Measurements from ENCODE around the gene PTCRA.
"Not testable (repeated sequence)": the region's sequence is repeated elsewhere in the genome, so short reads cannot be mapped to it uniquely, and the experiment has no call there.

Gene PTCRA

DNA sequence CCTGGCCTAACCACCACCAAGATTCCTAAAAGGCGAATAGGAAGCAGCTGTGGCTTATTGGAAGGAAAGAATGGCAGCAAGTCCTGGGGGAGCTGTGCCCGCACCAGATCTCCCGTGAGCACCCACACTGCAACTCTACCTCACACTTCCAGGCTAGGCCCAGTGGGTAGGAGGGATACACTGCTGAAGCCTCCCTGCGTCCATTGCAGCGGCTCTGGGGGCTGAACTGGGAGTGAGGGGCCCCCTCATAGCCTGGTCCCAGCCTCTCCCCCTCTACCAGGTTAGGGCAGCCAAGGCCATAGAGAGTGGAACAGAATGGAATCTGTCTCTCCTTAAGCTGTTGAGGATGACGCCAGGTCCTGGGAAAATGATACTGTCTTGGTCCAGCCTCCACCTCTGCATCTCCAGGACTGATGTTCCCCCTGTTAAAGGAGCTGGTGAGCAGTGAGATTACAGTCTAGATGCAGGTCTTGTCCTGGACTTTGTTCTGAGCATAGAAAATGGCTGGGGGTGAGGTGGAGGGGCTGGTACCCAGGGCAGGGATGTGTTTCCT, 24.7 kb downstream of the PTCRA start:
- DNase-seq (ENCODE audit: low spot score): no peak

DNA sequence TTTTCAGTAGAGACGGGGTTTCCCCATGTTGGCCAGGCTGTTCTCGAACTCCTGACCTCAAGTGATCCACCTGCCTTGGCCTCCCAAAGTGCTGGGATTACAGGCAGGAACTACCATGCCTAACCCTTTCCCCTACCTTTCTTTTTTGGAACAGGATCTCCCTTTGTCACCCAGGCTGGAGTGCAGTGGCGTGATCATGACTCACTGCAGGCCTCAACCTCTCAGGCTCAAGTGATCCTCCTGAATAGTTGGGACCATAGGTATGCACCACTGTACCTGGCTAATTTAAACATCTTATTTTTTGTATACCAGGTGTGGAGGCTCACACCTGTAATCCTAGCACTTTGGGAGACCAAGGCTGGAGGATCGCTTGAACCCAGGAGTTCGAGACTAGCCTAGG, 25.5 kb downstream of the PTCRA start:
- DNase-seq (ENCODE audit: low spot score): not testable (repeated sequence)

DNA sequence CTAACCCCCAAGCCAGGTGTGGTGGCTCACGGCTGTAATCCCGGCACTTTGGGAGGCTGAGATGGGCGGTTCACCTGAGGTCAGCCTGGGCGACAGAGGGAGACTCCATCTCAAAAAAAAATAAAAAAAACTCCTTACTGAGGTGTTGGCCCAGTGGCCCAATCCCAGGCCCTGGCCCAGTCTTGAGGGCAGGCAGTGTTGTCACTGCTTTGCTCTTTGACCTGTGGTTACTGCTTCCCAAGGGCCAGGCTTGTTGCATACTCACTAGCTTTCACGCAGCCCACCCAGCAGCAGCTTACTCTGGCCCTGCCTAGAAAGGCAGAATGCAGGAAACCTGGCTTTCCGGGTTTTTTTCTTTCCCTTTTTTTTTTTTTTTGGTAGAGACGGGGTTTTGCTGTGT, 26.6 kb downstream of the PTCRA start:
- DNase-seq (ENCODE audit: low spot score): no peak

DNA sequence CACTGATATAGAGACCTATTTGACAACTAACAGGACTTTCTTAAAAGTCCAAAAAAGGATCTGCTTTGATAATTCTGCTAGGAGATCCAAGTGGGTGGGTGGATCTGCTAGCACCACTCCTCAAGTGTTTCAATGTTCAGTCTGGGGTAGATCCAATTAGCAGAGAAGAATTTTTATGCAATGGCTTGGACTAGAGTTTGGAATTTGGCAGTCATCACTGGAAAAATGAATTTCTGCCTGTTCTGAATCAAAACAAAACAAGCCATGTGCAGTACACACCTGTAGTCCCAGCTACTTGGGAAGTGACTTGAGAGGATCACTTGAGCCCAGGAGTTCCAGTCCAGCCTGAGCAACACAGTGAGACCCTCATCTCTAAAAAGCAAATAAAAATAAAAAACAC, 32.1 kb downstream of the PTCRA start:
- no peak for DNase-seq (ENCODE audit: low spot score)

DNA sequence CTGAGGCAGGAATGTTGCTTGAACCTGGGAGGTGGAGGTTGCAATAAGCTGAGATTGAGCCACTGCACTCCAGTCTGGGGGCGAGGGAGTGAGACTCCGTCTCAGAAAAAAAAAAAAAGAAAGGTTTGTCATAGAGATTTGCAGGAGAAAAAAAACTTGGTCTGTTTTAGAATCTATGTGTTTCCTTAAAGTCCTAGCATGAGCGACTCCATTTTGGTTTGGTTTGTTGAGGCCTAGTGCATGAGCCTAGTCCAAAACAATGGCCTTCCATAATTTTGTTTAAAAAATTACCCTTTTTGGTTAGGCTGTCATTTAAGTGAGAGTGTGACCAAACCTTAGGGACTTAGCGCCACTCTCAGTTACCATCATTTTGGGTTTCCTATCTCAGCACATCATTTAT, 36.5 kb downstream of the PTCRA start:
- no peak for DNase-seq (ENCODE audit: low spot score)

DNA sequence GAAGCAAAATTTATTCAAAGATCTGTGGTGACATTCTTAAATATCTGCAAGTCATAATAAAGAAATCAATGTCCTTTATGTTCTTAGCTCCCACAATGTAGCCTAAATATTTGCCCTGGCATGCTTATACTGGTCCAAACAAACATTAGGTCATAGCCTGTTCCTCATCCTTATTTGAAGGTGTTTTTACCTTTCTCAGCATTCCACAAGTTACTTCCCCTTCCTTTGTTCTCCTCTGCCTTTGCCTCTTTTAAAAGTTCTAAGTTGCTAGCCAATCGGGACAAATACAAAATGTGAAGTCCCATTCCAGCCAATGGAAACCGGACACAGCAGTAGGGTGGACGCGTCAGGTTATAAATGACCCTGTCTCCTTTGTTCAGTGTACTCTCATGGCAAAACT, 38.6 kb downstream of the PTCRA start:
- DNase-seq (ENCODE audit: low spot score): not testable (repeated sequence)

DNA sequence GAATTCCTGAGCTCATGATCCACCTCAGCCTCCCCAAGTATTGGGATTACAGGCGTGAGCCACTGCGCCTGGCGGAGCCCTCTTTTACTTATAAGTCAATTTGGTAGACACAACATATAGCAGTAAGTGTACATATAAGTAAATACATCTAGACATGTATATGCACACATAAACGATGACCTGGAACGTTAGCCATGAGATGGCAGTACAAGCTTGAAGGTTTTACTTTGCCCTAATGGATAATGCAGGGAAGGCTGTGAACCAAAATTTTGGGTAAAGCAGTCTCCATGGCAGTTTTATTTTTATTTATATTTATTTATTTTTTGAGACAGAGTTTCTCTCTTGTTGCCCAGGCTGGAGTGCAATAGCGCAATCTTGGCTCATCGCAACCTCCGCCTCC, 42.3 kb downstream of the PTCRA start:
- no peak for DNase-seq (ENCODE audit: low spot score)

DNA sequence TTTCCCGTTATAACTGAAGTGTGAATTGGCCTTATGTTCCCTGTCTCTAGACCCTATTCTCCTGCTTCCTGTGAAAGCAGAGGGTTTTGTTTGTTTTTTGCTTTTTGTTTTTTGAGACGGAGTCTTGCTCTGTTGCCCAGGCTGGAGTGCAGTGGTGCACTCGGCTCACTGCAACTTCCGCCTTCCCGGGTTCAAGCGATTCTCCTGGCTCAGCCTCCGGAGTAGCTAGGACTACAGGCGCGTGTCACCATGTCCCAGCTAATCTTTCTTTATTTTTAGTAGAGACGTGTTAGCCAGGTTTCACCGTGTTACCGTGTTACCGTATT, 44.0 kb downstream of the PTCRA start:
- DNase-seq (ENCODE audit: low spot score): no peak

DNA sequence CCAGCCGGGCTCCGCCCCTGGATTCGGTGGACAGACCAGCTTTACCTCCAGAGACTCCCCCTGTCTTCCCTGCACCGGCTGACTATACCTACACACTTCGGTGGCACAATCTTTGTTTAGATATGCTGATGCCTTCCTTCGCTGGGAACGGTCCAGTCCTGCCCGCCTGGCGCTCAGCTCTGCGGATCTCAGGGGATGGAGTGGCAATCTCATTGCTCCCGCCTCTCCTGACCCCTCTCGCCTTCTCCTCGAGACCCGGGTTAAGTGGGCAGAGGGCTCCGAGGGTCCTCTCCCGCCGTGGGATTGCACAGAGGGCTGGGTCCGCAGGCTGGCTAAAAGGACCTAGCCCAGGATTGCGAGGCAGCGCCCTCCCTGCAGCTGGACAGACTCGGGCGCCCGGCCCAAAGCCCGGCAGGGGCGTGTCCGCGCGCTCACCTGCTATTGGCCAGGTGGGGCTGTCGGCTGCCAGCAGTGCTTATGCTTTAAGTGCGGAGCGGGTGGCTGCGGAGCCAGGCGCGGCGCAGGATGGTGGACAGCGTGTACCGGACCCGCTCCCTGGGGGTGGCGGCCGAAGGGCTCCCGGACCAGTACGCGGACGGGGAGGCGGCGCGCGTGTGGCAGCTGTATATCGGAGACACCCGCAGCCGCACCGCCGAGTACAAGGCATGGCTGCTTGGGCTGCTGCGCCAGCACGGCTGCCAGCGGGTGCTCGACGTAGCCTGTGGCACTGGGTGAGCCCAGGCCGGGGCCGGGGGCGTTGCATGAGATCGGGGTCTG, 44.6 kb downstream of the PTCRA start, which contains the start of gene GNMT:
TSS of gene GNMT (plus strand) at position 512 of the 777 bp plus-strand sequence. CDS start at position 526, 14 bp downstream.
- peak; percentile 45 for DNase-seq (ENCODE audit: low spot score)

DNA sequence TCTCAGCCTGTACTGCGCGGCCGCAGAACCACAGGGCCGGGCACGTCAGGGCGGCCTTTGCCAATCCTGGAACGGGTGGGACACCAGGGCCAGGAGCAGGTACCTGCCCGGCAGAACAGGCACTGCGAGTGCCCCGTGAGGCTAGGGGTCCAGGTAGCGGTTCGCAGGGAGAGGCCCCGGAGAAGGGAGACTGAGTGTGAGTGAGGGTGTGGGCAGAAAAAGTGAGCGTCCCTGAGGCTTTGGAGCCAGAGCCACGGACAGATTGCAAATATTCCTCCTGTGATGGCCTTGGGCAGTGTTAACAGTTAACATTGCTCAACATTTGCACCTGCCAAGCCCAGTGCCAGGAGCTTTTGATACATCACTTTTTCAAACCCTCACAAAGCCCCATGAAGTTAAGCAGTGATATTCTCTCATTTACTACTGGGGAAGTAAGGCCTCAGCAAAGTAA, 45.2 kb downstream of the PTCRA start:
- DNase-seq (ENCODE audit: low spot score): no peak

DNA sequence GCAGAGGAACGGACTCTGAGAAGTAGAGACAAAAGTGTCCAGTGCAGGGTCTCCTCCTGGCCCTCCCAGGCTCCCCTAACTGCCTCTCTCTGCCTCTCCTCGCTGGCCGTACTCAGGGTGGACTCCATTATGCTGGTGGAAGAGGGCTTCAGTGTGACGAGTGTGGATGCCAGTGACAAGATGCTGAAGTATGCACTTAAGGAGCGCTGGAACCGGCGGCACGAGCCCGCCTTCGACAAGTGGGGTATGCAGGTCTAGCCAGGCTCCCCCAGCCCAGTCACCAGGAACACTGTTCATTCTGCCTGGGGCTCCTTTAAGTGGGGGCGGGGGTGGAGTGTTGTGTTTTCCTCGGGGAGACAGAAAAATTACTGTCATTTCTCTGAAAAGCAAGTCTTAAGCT, 46.2 kb downstream of the PTCRA start:
- DNase-seq (ENCODE audit: low spot score): no peak

DNA sequence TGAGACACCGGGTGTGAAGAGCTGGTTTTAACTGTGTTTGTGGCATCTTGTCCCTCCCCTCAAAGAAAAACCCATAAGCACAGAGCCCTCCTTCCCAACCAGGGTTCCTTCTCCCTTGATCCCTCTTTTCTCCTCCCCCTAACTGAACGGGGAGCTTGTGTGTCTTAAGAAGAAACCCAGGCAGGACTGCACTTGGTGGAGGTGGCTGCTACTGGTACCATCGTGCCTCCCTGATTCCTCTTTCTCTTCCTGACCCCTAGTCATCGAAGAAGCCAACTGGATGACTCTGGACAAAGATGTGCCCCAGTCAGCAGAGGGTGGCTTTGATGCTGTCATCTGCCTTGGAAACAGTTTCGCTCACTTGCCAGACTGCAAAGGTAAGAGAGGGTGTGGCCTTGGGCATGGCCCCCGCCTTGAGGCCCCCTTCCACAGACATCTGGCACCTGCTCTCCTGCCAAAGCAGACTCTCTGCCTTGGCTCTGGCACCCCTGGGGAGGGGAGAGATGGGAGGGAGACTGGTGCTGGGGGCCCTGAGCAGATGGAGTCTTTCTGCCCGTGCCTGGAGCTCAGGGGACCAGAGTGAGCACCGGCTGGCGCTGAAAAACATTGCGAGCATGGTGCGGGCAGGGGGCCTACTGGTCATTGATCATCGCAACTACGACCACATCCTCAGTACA, 46.8 kb downstream of the PTCRA start:
- peak; percentile 83 for DNase-seq (ENCODE audit: low spot score)

DNA sequence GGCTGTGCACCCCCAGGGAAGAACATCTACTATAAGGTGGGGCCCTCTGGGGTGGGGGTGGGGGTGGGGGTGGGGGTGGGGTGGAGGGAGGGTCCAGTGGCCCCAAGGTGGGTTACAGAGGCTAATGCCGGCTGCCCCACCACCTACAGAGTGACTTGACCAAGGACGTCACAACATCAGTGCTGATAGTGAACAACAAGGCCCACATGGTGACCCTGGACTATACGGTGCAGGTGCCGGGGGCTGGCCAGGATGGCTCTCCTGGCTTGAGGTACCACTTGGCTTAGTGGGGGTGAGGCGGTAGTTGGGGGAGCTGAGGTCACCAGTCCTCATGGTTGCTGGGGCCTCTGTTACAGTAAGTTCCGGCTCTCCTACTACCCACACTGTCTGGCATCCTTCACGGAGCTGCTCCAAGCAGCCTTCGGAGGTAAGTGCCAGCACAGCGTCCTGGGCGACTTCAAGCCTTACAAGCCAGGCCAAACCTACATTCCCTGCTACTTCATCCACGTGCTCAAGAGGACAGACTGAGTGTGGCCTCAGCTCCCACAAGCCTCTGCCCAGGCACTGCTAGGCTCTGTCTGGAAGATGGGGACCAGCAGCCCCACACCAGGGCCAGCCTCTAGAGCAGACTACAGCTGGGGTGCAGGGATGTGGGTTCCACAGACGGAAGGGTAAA, 47.5 kb downstream of the PTCRA start:
- DNase-seq (ENCODE audit: low spot score): no peak

DNA sequence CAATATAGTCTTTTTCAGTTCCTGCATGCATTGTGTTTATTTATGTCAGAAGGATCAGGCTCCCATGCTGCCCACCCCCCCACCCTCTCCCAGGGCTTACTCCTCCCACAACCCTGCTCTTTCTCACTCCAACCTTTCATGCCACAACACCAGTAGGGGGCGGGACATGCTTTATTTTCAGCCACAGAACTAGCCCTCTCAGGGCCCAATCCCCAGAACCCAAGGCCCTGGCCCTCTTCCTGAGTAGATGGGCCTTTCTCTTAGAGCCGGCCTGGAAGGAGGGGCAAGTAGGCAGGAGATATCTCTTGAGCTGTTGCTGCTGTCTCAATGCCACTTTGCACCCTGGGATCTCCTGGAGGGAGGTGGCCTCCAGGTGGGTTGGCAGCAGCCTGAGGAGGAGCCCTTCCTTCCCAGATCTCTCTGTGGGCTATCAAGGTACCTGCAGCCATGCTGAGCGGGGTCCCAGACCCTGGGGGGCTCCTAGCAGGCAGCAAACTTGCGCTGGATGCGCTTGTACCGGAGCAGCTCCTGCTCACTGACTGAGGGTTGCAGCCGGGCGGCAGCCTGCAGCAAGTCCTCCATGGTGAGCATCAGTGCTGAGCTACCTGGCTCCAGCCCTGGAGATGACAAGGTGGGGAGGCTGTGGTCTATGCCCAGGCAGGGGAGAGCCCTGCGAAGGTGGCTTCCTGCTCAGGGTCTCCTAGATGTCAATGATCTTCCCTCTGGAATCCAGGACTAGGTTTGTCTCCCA, 48.2 kb downstream of the PTCRA start:
- peak; percentile 85 for DNase-seq (ENCODE audit: low spot score)

DNA sequence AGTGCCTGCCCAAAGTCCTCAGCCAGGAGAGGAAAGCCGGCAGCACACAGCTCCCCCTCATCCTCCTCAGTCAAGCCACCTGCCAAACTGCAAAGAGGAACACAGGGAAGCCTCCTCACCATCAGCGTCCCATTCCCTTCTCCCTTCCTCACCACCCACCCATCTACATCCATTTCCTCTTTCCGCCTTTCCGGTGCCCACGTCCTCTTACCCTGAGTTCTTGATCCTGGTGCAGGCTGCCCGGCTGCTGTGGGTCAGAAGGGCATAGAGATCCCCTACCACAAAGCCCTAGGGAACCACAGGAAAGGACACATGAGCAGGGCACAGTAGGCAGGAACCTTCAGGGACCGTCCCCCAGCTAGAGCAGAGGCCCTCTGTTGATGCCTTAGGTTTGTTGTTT, 50.7 kb downstream of the PTCRA start:
- DNase-seq (ENCODE audit: low spot score): no peak

DNA sequence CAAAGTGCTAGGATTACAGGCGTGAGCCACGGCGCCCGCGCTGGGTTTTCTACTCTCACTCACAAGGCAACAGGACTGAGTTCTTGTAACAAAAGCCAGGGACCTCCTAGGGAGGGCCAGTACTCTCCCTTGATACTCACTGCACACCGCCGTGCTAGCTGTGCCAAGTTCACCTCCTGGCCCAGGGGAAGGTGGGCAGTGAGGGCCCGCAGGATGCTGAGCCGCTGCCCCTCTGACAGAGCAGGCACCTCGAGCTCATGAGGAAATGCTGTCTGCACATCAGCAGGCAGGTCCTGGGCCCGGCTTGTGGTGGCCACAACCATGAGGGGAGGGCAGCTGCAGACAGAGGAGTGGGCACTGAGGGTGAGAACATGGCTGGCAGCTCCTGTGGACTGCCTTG, 51.4 kb downstream of the PTCRA start:
- no peak for DNase-seq (ENCODE audit: low spot score)

DNA sequence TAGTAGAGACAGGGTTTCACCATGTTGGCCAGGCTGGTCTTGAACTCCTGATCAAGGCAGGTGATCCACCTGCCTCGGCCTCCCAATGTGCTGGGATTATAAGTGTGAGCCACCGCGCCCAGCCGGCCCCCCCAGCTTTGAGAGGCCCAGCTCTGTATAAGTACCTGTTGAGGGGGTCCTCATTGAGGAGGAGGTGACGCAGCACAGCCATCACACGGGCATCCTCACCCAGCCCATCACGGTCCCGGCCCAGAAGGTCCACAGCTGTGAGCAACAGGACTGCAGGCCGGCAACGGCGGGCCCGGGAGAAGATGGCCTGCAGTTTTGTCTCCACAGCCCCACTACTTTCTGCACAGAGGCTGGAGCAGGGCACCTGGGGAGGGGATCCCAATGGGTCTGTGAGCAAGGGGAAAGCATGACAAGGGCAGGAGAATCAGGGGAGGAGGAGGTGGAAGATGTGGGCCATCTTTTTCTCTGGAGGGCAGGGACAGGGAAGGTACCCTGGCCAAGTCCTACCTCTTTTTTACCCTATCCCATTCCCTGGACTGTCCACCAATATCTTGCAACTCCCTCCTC, 52.4 kb downstream of the PTCRA start:
- DNase-seq (ENCODE audit: low spot score): no peak

DNA sequence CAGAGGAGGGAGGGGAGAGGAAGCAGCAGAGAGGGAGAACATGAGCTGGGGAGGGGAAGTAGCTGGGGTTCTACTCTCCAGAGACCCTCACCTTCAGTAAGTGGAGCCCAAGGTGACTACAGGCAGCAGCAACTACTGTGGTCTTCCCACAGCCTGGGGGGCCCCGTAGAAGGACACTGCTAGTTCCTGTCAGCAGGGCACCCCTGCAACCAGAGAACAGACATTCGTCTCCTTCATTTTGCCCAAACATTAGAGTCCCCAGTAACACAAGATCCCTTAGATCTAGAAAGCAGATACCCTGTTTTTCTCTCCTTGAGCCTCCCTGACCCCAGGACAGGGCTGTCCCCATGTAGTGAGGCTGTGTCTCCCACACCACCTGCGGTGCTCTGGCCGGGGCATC, 52.9 kb downstream of the PTCRA start:
- DNase-seq (ENCODE audit: low spot score): no peak

DNA sequence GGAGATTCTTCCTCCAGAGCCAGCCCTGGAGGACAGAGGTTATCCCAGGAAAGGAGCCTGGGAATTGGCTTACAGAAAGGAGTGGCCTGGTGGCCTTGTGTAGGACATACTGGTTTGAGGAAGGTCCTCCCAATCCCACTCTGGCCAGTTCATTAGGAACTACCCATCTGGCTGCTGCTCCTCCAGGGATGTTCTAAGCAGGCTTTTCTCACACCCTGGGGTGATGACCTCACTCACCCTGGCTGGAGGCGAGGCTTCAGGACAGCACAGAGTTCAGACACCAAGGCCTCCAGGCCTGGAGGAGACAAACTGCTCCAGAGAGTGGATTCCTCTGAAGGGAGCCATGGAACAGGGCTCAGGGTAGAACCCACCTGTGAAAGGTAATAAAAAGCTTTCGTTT, 53.6 kb downstream of the PTCRA start:
- no peak for DNase-seq (ENCODE audit: low spot score)

DNA sequence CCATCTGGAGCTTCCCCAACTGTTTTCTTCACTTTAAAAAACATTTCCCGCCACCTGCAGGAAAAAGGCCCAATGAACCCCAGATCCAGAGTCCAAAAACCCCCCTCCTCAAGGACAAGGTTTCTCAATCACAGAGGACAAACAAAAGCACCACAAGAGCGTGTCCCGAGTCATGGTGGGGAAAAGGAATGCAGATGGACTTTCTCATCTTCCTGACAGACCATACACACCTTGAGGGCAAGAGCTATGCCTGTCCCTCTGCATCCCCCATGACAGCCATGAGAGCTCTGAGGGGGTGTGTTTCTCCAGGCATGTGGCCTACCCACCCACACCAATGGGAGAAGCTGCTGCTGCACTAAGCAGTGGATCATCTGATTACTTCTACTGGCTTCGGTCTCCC, 54.1 kb downstream of the PTCRA start:
- no peak for DNase-seq (ENCODE audit: low spot score)

DNA sequence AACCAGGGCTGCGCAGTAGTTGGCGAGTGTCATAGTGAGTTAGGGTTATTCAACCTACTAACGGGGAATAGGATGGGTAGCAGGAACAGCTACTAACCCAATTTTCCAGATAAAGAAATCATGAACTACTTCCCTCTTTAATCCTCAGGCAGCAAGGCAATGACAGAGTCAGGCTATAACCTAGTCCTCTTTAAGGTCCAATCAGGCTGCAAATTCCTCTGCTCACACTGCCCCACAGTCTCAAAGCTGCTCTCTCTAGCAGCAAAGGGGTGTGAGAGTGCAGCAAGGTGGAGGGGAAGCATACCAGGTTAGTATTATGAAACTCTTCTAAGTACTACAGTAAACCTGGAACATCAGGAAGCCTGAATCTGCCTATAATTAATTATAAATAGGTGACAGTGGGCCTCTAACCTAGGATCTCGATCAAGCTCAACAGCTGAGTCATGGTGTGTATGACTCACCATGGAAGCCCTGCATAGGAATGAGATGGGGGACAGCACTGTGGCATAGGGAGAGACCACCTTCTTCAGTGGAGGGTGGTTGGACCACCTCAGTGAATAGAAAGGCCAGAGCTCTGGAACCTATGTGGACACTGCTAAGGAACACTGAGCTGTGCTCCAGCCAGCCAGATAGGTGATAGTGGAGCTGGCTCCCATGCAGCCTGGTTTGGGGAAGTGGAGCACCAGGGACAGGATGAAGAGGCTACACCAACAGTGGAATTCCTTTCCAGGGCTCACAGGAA, 55.2 kb downstream of the PTCRA start:
- DNase-seq (ENCODE audit: low spot score): no peak
